HG03565 (cell line): Measurements from ENCODE around the gene ODAD3.
"Not testable (repeated sequence)": the region's sequence is repeated elsewhere in the genome, so short reads cannot be mapped to it uniquely, and the experiment has no call there.

Experiments used
- ATAC-seq: cut with Tn5 transposase; IDR thresholded peaks from one replicate; pipeline ENCODE4 v1.9.1; 2021; ENCODE audit warnings: mild to moderate bottlenecking, moderate library complexity; ENCODE audit not compliant: unreplicated experiment

Gene ODAD3

GRCh38 chr19:11461453-11461852 is 26.5 kb upstream of the ODAD3 start:
- ATAC-seq, result no peak

- ATAC-seq, result no peak
Observed at GRCh38 chr19:11460207-11460606, 25.3 kb upstream of the ODAD3 start.

GRCh38 chr19:11458912-11459311 is 24.0 kb upstream of the ODAD3 start:
- not testable (repeated sequence) for ATAC-seq

- no peak for ATAC-seq
Observed at GRCh38 chr19:11458236-11458900, 23.4 kb upstream of the ODAD3 start.

GRCh38 chr19:11457831-11458230 is 22.9 kb upstream of the ODAD3 start:
- ATAC-seq, result no peak

- no peak for ATAC-seq
Observed at GRCh38 chr19:11457115-11457514, 22.2 kb upstream of the ODAD3 start.

- no peak for ATAC-seq
Observed at GRCh38 chr19:11456659-11457058, 21.7 kb upstream of the ODAD3 start.

- ATAC-seq, result not testable (repeated sequence)
Observed at GRCh38 chr19:11455233-11455554, 20.3 kb upstream of the ODAD3 start.

- no peak for ATAC-seq
Observed at GRCh38 chr19:11453468-11454341, 18.8 kb upstream of the ODAD3 start.

GRCh38 chr19:11452620-11453310 is 17.8 kb upstream of the ODAD3 start:
- ATAC-seq, result no peak

- no peak for ATAC-seq
Observed at GRCh38 chr19:11451871-11452619, 17.1 kb upstream of the ODAD3 start.

GRCh38 chr19:11451327-11451870 is 16.5 kb upstream of the ODAD3 start:
- ATAC-seq, result no peak

GRCh38 chr19:11450570-11451326 is 15.8 kb upstream of the ODAD3 start:
- no peak for ATAC-seq

GRCh38 chr19:11448923-11449554 is 14.1 kb upstream of the ODAD3 start:
- no peak for ATAC-seq

GRCh38 chr19:11448410-11448809 is 13.5 kb upstream of the ODAD3 start:
- no peak for ATAC-seq

- ATAC-seq, result no peak
Observed at GRCh38 chr19:11447347-11448262, 12.7 kb upstream of the ODAD3 start.

GRCh38 chr19:11446652-11447301 is 11.9 kb upstream of the ODAD3 start:
- no peak for ATAC-seq

GRCh38 chr19:11446271-11446651 is 11.3 kb upstream of the ODAD3 start:
- ATAC-seq, result no peak
